IMR-90 (cell line): ENCODE results near the gene RANBP9. TPM values are rescaled to one million over a fixed set of nuclear protein-coding genes. Genes with fewer than 3 reads are reported as not detected.
A peak's percentile ranks its signal among the peaks of the same experiment; 100 is the strongest.

Source experiments
- ATAC-seq: fragments of 200-7000 bp; cut with Tn5 transposase; 2 replicates; pipeline ENCODE4 v1.9.1; 2020; ENCODE audit warnings: low read depth, mild to moderate bottlenecking, moderate library complexity
- BruUV-seq: library from RNA; stranded (reverse); fragments of 400-500 nt; replicated peaks from 2 replicates; lab custom pipeline; 2021; lab: Mats Ljungman, UMichigan
- CTCF ChIA-PET: fragments of 300-600 bp; formaldehyde crosslinking; extraction: SDS; loops from one replicate; lab custom pipeline; 2021; ENCODE audit warnings: antibody characterized with exemption; lab: Yijun Ruan, JAX
- POLR2A ChIA-PET: fragments of 300-600 bp; sonication (Branson Sonifier 250); formaldehyde crosslinking; loops from one replicate; lab custom pipeline; 2022; ENCODE audit warnings: antibody characterized with exemption; ENCODE audit not compliant: unreplicated experiment; lab: Charles Lee
- DNase-seq: peaks from one replicate; pipeline ENCODE4 v3.0.0; 2013
- H2AFZ ChIP-seq: replicated peaks from 2 replicates; pipeline ENCODE3; 2013; ENCODE audit warnings: low read length, mild to moderate bottlenecking; ENCODE audit not compliant: poor library complexity
- H2AK5ac ChIP-seq: 2 replicates; pipeline ENCODE4 v1.6.1; 2013; ENCODE audit warnings: low read depth, low read length, inconsistent platforms
- H2AK9ac ChIP-seq: replicated peaks from 2 replicates; pipeline ENCODE3; 2013; ENCODE audit warnings: mild to moderate bottlenecking, low read depth, low read length, moderate library complexity; ENCODE audit not compliant: poor library complexity
- H2BK120ac ChIP-seq: 2 replicates; pipeline ENCODE4 v1.6.1; 2013; ENCODE audit warnings: low read depth, low read length, inconsistent platforms
- H2BK15ac ChIP-seq: 3 replicates; pipeline ENCODE4 v1.6.1; 2013; ENCODE audit warnings: low read depth, low read length, inconsistent platforms
- H2BK20ac ChIP-seq: 2 replicates; pipeline ENCODE4 v1.6.1; 2013; ENCODE audit warnings: low read depth, mild to moderate bottlenecking, inconsistent platforms, low read length, moderate library complexity
- H2BK5ac ChIP-seq: 2 replicates; pipeline ENCODE4 v1.6.1; 2013; ENCODE audit warnings: mild to moderate bottlenecking, low read depth, low read length, inconsistent platforms; ENCODE audit not compliant: poor library complexity, severe bottlenecking
- H3K14ac ChIP-seq: replicated peaks from 2 replicates; pipeline ENCODE4 v1.6.1; 2013; ENCODE audit warnings: low read depth, low read length, inconsistent platforms
- H3K18ac ChIP-seq: 2 replicates; pipeline ENCODE4 v1.6.1; 2013; ENCODE audit warnings: low read depth, low read length, control low read depth
- H3K23ac ChIP-seq: 2 replicates; pipeline ENCODE4 v1.6.1; 2013; ENCODE audit warnings: low read depth, low read length, inconsistent platforms
- H3K27ac ChIP-seq: 2 replicates; pipeline ENCODE4 v1.5.1; 2013; ENCODE audit warnings: mild to moderate bottlenecking, control low read depth, low read length; ENCODE audit not compliant: insufficient read depth
- H3K27me3 ChIP-seq: 2 replicates; pipeline ENCODE4 v1.6.1; 2013; ENCODE audit warnings: low read length; ENCODE audit not compliant: control insufficient read depth, insufficient read depth
- H3K36me3 ChIP-seq: 2 replicates; pipeline ENCODE4 v1.6.1; 2013; ENCODE audit warnings: low read length, mixed read lengths; ENCODE audit not compliant: control insufficient read depth, insufficient read depth
- H3K4ac ChIP-seq: 2 replicates; pipeline ENCODE4 v1.6.1; 2013; ENCODE audit warnings: low read depth, low read length, inconsistent platforms
- H3K4me1 ChIP-seq: 2 replicates; pipeline ENCODE4 v1.6.1; 2013; ENCODE audit warnings: low read length, mixed read lengths; ENCODE audit not compliant: control insufficient read depth, insufficient read depth
- H3K4me2 ChIP-seq: 2 replicates; pipeline ENCODE4 v1.6.1; 2013; ENCODE audit warnings: low read depth, mild to moderate bottlenecking, control low read depth, low read length, moderate library complexity
- H3K4me3 ChIP-seq: 2 replicates; pipeline ENCODE4 v1.5.1; 2013; ENCODE audit warnings: low read depth, mild to moderate bottlenecking, control low read depth, low read length, moderate library complexity; ENCODE audit not compliant: insufficient read depth
- H3K56ac ChIP-seq: 2 replicates; pipeline ENCODE4 v1.6.1; 2013; ENCODE audit warnings: low read length, inconsistent platforms; ENCODE audit not compliant: insufficient read depth; ENCODE audit errors: extremely low read depth
- H3K79me1 ChIP-seq, 2 experiments: 2 replicates each; pipeline ENCODE4 v1.6.1; 2013; ENCODE audit warnings: low read length in 2 of 2, inconsistent platforms in 1 of 2, low read depth in 1 of 2
- H3K9ac ChIP-seq: 2 replicates; pipeline ENCODE4 v1.6.1; 2013; ENCODE audit warnings: low read depth, low read length, control low read depth
- H3K9me1 ChIP-seq: 2 replicates; pipeline ENCODE4 v1.6.1; 2013; ENCODE audit warnings: low read length, inconsistent platforms; ENCODE audit not compliant: insufficient read depth
- H3K9me3 ChIP-seq: 2 replicates; pipeline ENCODE4 v1.6.1; 2013; ENCODE audit warnings: low read length; ENCODE audit not compliant: control insufficient read depth, insufficient read depth
- H4K20me1 ChIP-seq: 2 replicates; pipeline ENCODE4 v1.6.1; 2013; ENCODE audit warnings: low read length, inconsistent platforms; ENCODE audit not compliant: insufficient read depth
- H4K5ac ChIP-seq: 2 replicates; pipeline ENCODE4 v1.6.1; 2013; ENCODE audit warnings: mild to moderate bottlenecking, low read depth, low read length, control low read depth
- H4K8ac ChIP-seq, 2 experiments: 2 replicates each; pipeline ENCODE4 v1.6.1; 2013; ENCODE audit warnings: low read depth in 2 of 2, low read length in 2 of 2, control low read depth in 1 of 2, inconsistent platforms in 1 of 2
- H4K91ac ChIP-seq: 2 replicates; pipeline ENCODE4 v1.6.1; 2013; ENCODE audit warnings: low read depth, low read length, inconsistent platforms; ENCODE audit not compliant: insufficient read depth
- BHLHE40 ChIP-seq: fragments of 150-350 bp; IDR thresholded peaks from 2 replicates; pipeline ENCODE4 v1.6.1; 2016; ENCODE audit warnings: mild to moderate bottlenecking, low read depth, low read length
- CEBPB ChIP-seq: IDR thresholded peaks from 2 replicates; pipeline ENCODE4 v1.6.1; 2012; ENCODE audit warnings: low read depth, low read length, improper control_type of control experiment
- CHD1 ChIP-seq: IDR thresholded peaks from 2 replicates; pipeline ENCODE4 v1.6.1; 2012; ENCODE audit warnings: low read depth, low read length, improper control_type of control experiment
- ELK1 ChIP-seq: fragments of 150-350 bp; IDR thresholded peaks from 2 replicates; pipeline ENCODE4 v1.6.1; 2016; ENCODE audit warnings: low read depth, mild to moderate bottlenecking, low read length, moderate library complexity, borderline replicate concordance
- FOS ChIP-seq: fragments of 150-350 bp; IDR thresholded peaks from 2 replicates; pipeline ENCODE4 v1.6.1; 2016; ENCODE audit warnings: low read depth, low read length
- MAFK ChIP-seq: IDR thresholded peaks from 2 replicates; pipeline ENCODE4 v1.6.1; 2012; ENCODE audit warnings: low read depth, low read length, improper control_type of control experiment
- MAZ ChIP-seq: IDR thresholded peaks from 2 replicates; pipeline ENCODE4 v1.6.1; 2012; ENCODE audit warnings: low read depth, mild to moderate bottlenecking, low read length, improper control_type of control experiment, moderate library complexity, borderline replicate concordance
- MXI1 ChIP-seq: IDR thresholded peaks from 2 replicates; pipeline ENCODE4 v1.6.1; 2012; ENCODE audit warnings: low read depth, mild to moderate bottlenecking, low read length, moderate library complexity, borderline replicate concordance
- NFE2L2 ChIP-seq: fragments of 150-350 bp; IDR thresholded peaks from 2 replicates; pipeline ENCODE4 v1.6.1; 2016; ENCODE audit warnings: low read depth, mild to moderate bottlenecking, low read length
- POLR2A ChIP-seq: IDR thresholded peaks from 2 replicates; pipeline ENCODE4 v1.6.1; 2012; ENCODE audit warnings: mild to moderate bottlenecking, low read depth, low read length
- RAD21 ChIP-seq: IDR thresholded peaks from 2 replicates; pipeline ENCODE4 v1.6.1; 2012; ENCODE audit warnings: low read length, improper control_type of control experiment
- RFX5 ChIP-seq: IDR thresholded peaks from 2 replicates; pipeline ENCODE4 v1.8.0; 2012; ENCODE audit warnings: low read depth, mild to moderate bottlenecking, low read length, moderate library complexity
- USF2 ChIP-seq: fragments of 150-350 bp; IDR thresholded peaks from 2 replicates; pipeline ENCODE4 v1.6.1; 2017; ENCODE audit warnings: mild to moderate bottlenecking, antibody characterized with exemption, low read length, low read depth
- WGBS, 2 experiments: methylation state at CpG; one replicate each; pipeline versions ENCODE4 v1.1.5 to v1.1.7; 2013; ENCODE audit warnings: missing lambda C conversion rate in 2 of 2; ENCODE audit not compliant: insufficient read length in 1 of 2; ENCODE audit errors: extremely low coverage in 2 of 2; 5-methylcytosine and 5-hydroxymethylcytosine counted together
- dilution Hi-C: fragments of 300-500 bp; cut with HindIII; formaldehyde crosslinking; loops from one replicate; pipeline ENCODE4 v1.14.3; 2018; ENCODE audit warnings: low sequenced_read_pairs; ENCODE audit not compliant: unreplicated experiment
- in situ Hi-C: fragments of 300-500 bp; cut with MboI; formaldehyde crosslinking; loops from 3 replicates; pipeline ENCODE4 v1.14.3; 2019; ENCODE audit warnings: low sequenced_read_pairs, inconsistent platforms, mixed read lengths
- intact Hi-C: fragments of 100-400 bp; cut with micrococcal nuclease; formaldehyde crosslinking; loops from 2 replicates; pipeline ENCODE4 v1.10.0; 2022
- polyA plus RNA-seq, 3 experiments: library from polyadenylated mRNA; depleted of rRNA; stranded (reverse); fragments of >200 nt; gene quantifications; 2 replicates each; pipeline ENCODE4 v1.2.3, GENCODE V29; 2012; ENCODE audit warnings: low replicate concordance in 1 of 3
- total RNA-seq: library from RNA; depleted of rRNA; stranded (reverse); fragments of >200 nt; gene quantifications from 2 replicates; pipeline ENCODE4 v1.2.3, GENCODE V29; 2012

The RANBP9 gene
- total and polyA plus RNA-seq, 2 of the 4 experiments (the other 2 are of a cell fraction), result 17.7 to 27.8 TPM

- H4K91ac ChIP-seq, result peak within 1 kb of the TSS; percentile 57
- ChIA-PET CTCF (interaction anchor here (0.6 to 1.5 kb wide), 18 partner anchors 9 to 1285 kb away, joined by 3 to 6 read pairs (median 4); partner anchors contain the start of gene NOL7), POLR2A (interaction anchor here (0.6 to 1.5 kb wide), 2 partner anchors 11 to 246 kb away, joined by 3 to 5 read pairs; partner anchors contain the start of gene TBC1D7)
- TF ChIP-seq ELK1, result no peak
- 0 out of 2 replicates have a peak, but pooled peaks have one; percentile 37 for TF ChIP-seq RAD21
- TF ChIP-seq RFX5, result no peak
- no peak for TF ChIP-seq CHD1
- TF ChIP-seq CEBPB, result no peak
- TF ChIP-seq MAFK, result no peak
- no peak for TF ChIP-seq BHLHE40
- peak; percentile 81; the same call in 1 of the 2 replicates for TF ChIP-seq MXI1
- peak; percentile 46; the same call in 1 of the 2 replicates for TF ChIP-seq POLR2A
- TF ChIP-seq FOS, result no peak
- TF ChIP-seq MAZ, result no peak; the same call in 1 of the 2 replicates
- TF ChIP-seq USF2, result no peak
- TF ChIP-seq NFE2L2, result no peak
- peak within 1 kb of the TSS; percentile 98 for H3K4me2 ChIP-seq
- H2AFZ ChIP-seq, result peak within 1 kb of the TSS; percentile 95
- dilution Hi-C loops, result no loop called here
- WGBS, 2 experiments, result 1% methylated on average over 28 of the region's 52 CpGs; no CpG with 5 or more reads in 1 of the 2 experiments
- peak within 1 kb of the TSS; percentile 89 for H4K5ac ChIP-seq
- H3K18ac ChIP-seq, result peak within 1 kb of the TSS; percentile 66
- H2BK15ac ChIP-seq, result no peak within 1 kb of the TSS; the same call in 2 of the 3 replicates
- H3K36me3 ChIP-seq, result no peaks in the 10 kb centered on the region
- H2BK5ac ChIP-seq, result peak within 1 kb of the TSS; percentile 64
- ATAC-seq (peak; percentile 69), DNase-seq (peak; percentile 77)
- H3K9ac ChIP-seq, result peak within 1 kb of the TSS; percentile 92
- peak within 1 kb of the TSS; percentile 71 for H3K4ac ChIP-seq
- peaks cover 7 to 13% of the 10 kb centered on the region in 2 experiments for H3K79me1 ChIP-seq
- H3K27ac ChIP-seq, result peak within 1 kb of the TSS; percentile 69
- H4K20me1 ChIP-seq, result no peaks in the 10 kb centered on the region
- no peaks in the 10 kb centered on the region; the same call in 1 of the 2 replicates for H3K4me1 ChIP-seq
- H2BK20ac ChIP-seq, result no peak within 1 kb of the TSS
- H3K9me3 ChIP-seq, result no peaks in the 10 kb centered on the region
- H2BK120ac ChIP-seq, result peak within 1 kb of the TSS; percentile 45
- no TSS peak for BruUV-seq
- in situ Hi-C loops, result no loop called here
- peak within 1 kb of the TSS; percentile 42 for H2AK5ac ChIP-seq
- H2AK9ac ChIP-seq, result peak within 1 kb of the TSS; percentile 92
- no peaks in the 10 kb centered on the region; the same call in 1 of the 2 replicates for H3K9me1 ChIP-seq
- peak within 1 kb of the TSS; percentile 84 for H3K14ac ChIP-seq
- H3K23ac ChIP-seq, result peak within 1 kb of the TSS; percentile 68
- intact Hi-C loops, result loop anchor here (1.0 to 2.0 kb wide), 3 partner anchors 40 to 238 kb away; partner anchors contain the start of genes GFOD1 and NOL7
- peak within 1 kb of the TSS; percentile 58; the same call in 1 of the 2 replicates for H3K56ac ChIP-seq
- peak within 1 kb of the TSS; percentile 76 for H3K4me3 ChIP-seq
- H3K27me3 ChIP-seq, result 0 out of 2 replicates have a peak, but pooled peaks cover 1% of the 10 kb centered on the region
- H4K8ac ChIP-seq, result peak within 1 kb of the TSS; percentile 84 to 90
Measured at GRCh38 chr6:13574571-13575376, 136.9 kb downstream of the RANBP9 start, which contains the start of gene SIRT5. SIRT5 (plus strand) TSS chr6:13574601; CDS start chr6:13584111, 9,510 bp downstream.
